GM19467 (cell line): Measurements from ENCODE around the gene YPEL4.

Source experiments
- ATAC-seq: cut with Tn5 transposase; IDR thresholded peaks from one replicate; pipeline ENCODE4 v1.9.1; 2021; ENCODE audit warnings: mild to moderate bottlenecking, moderate library complexity; ENCODE audit not compliant: unreplicated experiment

The YPEL4 gene

GRCh38 chr11:57634311-57634710, 15.4 kb downstream of the YPEL4 start:
- ATAC-seq: no peak

- ATAC-seq: no peak
Measured at GRCh38 chr11:57633394-57634070, 16.2 kb downstream of the YPEL4 start.

GRCh38 chr11:57632116-57632515, 17.6 kb downstream of the YPEL4 start:
- no peak for ATAC-seq

GRCh38 chr11:57630171-57630570, 19.5 kb downstream of the YPEL4 start:
- ATAC-seq: no peak

GRCh38 chr11:57626895-57627294, 22.8 kb downstream of the YPEL4 start:
- ATAC-seq: no peak

GRCh38 chr11:57624864-57625263, 24.8 kb downstream of the YPEL4 start:
- no peak for ATAC-seq

- ATAC-seq: no peak
Measured at GRCh38 chr11:57622263-57622662, 27.4 kb downstream of the YPEL4 start.

- ATAC-seq: no peak
Measured at GRCh38 chr11:57620467-57620866, 29.2 kb downstream of the YPEL4 start.

- ATAC-seq: no peak
Measured at GRCh38 chr11:57619331-57619730, 30.4 kb downstream of the YPEL4 start.

- ATAC-seq: no peak
Measured at GRCh38 chr11:57618438-57618837, 31.3 kb downstream of the YPEL4 start.

- ATAC-seq: no peak
Measured at GRCh38 chr11:57616595-57616994, 33.1 kb downstream of the YPEL4 start.

- ATAC-seq: no peak
Measured at GRCh38 chr11:57615308-57615707, 34.4 kb downstream of the YPEL4 start.

GRCh38 chr11:57614234-57614772, 35.4 kb downstream of the YPEL4 start:
- no peak for ATAC-seq

GRCh38 chr11:57610170-57610569, 39.5 kb downstream of the YPEL4 start:
- ATAC-seq: no peak

GRCh38 chr11:57605028-57605420, 44.7 kb downstream of the YPEL4 start:
- no peak for ATAC-seq

- ATAC-seq: no peak
Measured at GRCh38 chr11:57604296-57605027, 45.2 kb downstream of the YPEL4 start.

- no peak for ATAC-seq
Measured at GRCh38 chr11:57601297-57601696, 48.4 kb downstream of the YPEL4 start.

- ATAC-seq: no peak
Measured at GRCh38 chr11:57599381-57599780, 50.3 kb downstream of the YPEL4 start.

- ATAC-seq: no peak
Measured at GRCh38 chr11:57598831-57599155, 50.9 kb downstream of the YPEL4 start.

- no peak for ATAC-seq
Measured at GRCh38 chr11:57597916-57598830, 51.5 kb downstream of the YPEL4 start.

GRCh38 chr11:57597461-57597915, 52.2 kb downstream of the YPEL4 start, which contains the start of gene SERPING1:
TSS of gene SERPING1 (plus strand) at chr11:57597685. CDS start at chr11:57598271, 586 bp downstream.
- ATAC-seq: no peak
